A673 (cell line): ENCODE measurements around the gene WDFY3. TPM values are rescaled to one million over a fixed set of nuclear protein-coding genes. Genes with fewer than 3 reads are reported as not detected.

ENCODE experiments used
- BruUV-seq: library from RNA; stranded (reverse); fragments of 400-500 nt; replicated peaks from 2 replicates; lab custom pipeline; 2021; lab: Mats Ljungman, UMichigan
- CTCF ChIA-PET: fragments of 300-600 bp; sonication (Branson Sonifier 250); formaldehyde crosslinking; loops from one replicate; lab custom pipeline; 2022; ENCODE audit warnings: antibody characterized with exemption; lab: Charles Lee
- POLR2A ChIA-PET: fragments of 300-600 bp; sonication (Branson Sonifier 250); formaldehyde crosslinking; loops from one replicate; lab custom pipeline; 2022; ENCODE audit warnings: antibody characterized with exemption; ENCODE audit not compliant: low non-redundant PET; lab: Charles Lee
- DNase-seq: peaks from one replicate; pipeline ENCODE4 v3.0.0-alpha.2; 2015; ENCODE audit warnings: low spot score
- H3K27ac ChIP-seq: fragments of 200-600 bp; sonication (generic); 2 replicates; pipeline ENCODE4 v1.5.1; 2016; ENCODE audit warnings: mixed run types, low read depth, mild to moderate bottlenecking, mixed read lengths, antibody characterized with exemption, low read length; ENCODE audit not compliant: poor library complexity, severe bottlenecking
- H3K27me3 ChIP-seq: fragments of 200-600 bp; sonication (generic); replicated peaks from 2 replicates; pipeline ENCODE4 v1.6.1; 2017; ENCODE audit warnings: mixed run types, low read depth, mild to moderate bottlenecking, mixed read lengths, antibody characterized with exemption, low read length; ENCODE audit not compliant: insufficient read depth, poor library complexity
- H3K36me3 ChIP-seq: fragments of 200-600 bp; sonication (generic); 2 replicates; pipeline ENCODE4 v1.6.1; 2016; ENCODE audit warnings: mixed run types, mild to moderate bottlenecking, mixed read lengths, antibody characterized with exemption, low read length; ENCODE audit not compliant: insufficient read depth, poor library complexity, severe bottlenecking
- H3K4me1 ChIP-seq: fragments of 200-600 bp; sonication (generic); 2 replicates; pipeline ENCODE4 v1.6.1; 2017; ENCODE audit warnings: mixed run types, mild to moderate bottlenecking, mixed read lengths, antibody characterized with exemption, low read length; ENCODE audit not compliant: insufficient read depth, poor library complexity, severe bottlenecking
- H3K4me3 ChIP-seq: fragments of 200-600 bp; sonication (generic); 2 replicates; pipeline ENCODE4 v1.5.1; 2016; ENCODE audit warnings: low read depth, mixed run types, mild to moderate bottlenecking, mixed read lengths, low read length; ENCODE audit not compliant: poor library complexity, severe bottlenecking
- H3K9me3 ChIP-seq: fragments of 200-600 bp; sonication (generic); 2 replicates; pipeline ENCODE4 v1.6.1; 2016; ENCODE audit warnings: mixed run types, low read depth, mild to moderate bottlenecking, mixed read lengths, antibody characterized with exemption, low read length; ENCODE audit not compliant: poor library complexity, severe bottlenecking
- CTCF ChIP-seq: fragments of 300-800, 200-600 bp; sonication (generic); conservative IDR thresholded peaks from 2 replicates; pipeline ENCODE4 v1.5.1; 2017; ENCODE audit warnings: low read depth, mild to moderate bottlenecking, antibody characterized with exemption, low read length, moderate library complexity, mixed read lengths
- EZH2 ChIP-seq: fragments of 200-600 bp; sonication (generic); IDR thresholded peaks from 2 replicates; pipeline ENCODE4 v1.6.1; 2017; ENCODE audit warnings: borderline replicate concordance, low read depth, mild to moderate bottlenecking, mixed read lengths, antibody characterized with exemption, low read length; ENCODE audit not compliant: poor library complexity, severe bottlenecking
- intact Hi-C: fragments of 100-400 bp; cut with micrococcal nuclease; formaldehyde crosslinking; loops from one replicate; pipeline ENCODE4 v1.10.0; 2022; ENCODE audit not compliant: unreplicated experiment
- total RNA-seq: library from RNA; stranded (reverse); gene quantifications from 2 replicates; pipeline ENCODE4 v1.2.3, GENCODE V29; 2021

WDFY3 gene
- total RNA-seq, 1 experiment from 2014 or later, result 43.4 TPM

DNA sequence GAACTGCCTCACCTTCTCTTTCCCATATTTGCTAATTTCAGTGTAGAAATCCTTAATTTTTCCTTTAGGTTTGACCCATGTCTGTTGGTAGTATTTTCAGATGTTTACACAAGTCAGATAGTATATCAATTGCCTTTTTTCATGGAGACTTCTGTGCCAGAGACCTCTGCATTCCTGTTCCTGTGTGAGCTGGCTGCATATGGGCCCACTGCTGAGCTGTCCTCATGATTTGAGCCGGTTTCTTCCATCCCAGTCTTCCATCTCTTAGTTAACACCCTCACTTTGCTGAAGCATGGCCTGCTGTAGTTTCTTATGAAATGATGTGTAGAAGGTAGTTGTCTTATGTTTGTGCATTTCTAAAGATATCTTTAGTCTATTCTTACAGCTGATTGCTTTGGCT lies 343.5 kb downstream of the WDFY3 start:
- Histone ChIP-seq H3K4me3 (no peak overlapping the region), H3K4me1 (no peaks in the 10 kb centered on the region), H3K27ac (no peak overlapping the region), H3K36me3 (no peaks in the 10 kb centered on the region), H3K27me3 (no peaks in the 10 kb centered on the region), H3K9me3 (no peaks in the 10 kb centered on the region)
- no peak for TF ChIP-seq EZH2
- TF ChIP-seq CTCF, result no peak
- POLR2A ChIA-PET, result no interaction called here
- intact Hi-C loops, result no loop called here
- CTCF ChIA-PET, result no interaction called here
- no peak for DNase-seq
- no TSS peak for BruUV-seq
